Measurements from ENCODE around the gene FCMR.

The FCMR gene

GRCh38 chr1:206887701-206888100 lies 34.0 kb downstream of the FCMR start:
- no peaks in the 10 kb centered on the region for H3K36me3 Mint-ChIP-seq (ENCODE audit: low read depth)
- peaks cover under 1% of the 10 kb centered on the region for H3K4me1 Mint-ChIP-seq
- H3K4me3 Mint-ChIP-seq = no peak overlapping the region
- no peak overlapping the region for H3K27ac Mint-ChIP-seq
- TF ChIP-seq, protein P1, sequence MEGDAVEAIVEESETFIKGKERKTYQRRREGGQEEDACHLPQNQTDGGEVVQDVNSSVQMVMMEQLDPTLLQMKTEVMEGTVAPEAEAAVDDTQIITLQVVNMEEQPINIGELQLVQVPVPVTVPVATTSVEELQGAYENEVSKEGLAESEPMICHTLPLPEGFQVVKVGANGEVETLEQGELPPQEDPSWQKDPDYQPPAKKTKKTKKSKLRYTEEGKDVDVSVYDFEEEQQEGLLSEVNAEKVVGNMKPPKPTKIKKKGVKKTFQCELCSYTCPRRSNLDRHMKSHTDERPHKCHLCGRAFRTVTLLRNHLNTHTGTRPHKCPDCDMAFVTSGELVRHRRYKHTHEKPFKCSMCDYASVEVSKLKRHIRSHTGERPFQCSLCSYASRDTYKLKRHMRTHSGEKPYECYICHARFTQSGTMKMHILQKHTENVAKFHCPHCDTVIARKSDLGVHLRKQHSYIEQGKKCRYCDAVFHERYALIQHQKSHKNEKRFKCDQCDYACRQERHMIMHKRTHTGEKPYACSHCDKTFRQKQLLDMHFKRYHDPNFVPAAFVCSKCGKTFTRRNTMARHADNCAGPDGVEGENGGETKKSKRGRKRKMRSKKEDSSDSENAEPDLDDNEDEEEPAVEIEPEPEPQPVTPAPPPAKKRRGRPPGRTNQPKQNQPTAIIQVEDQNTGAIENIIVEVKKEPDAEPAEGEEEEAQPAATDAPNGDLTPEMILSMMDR (IDR thresholded peaks at IDR 0.05; ENCODE audit: unreplicated experiment in 3 of 3) = no peak
- peaks cover 9% of the 10 kb centered on the region for H3K27me3 Mint-ChIP-seq (ENCODE audit: low read depth)
- peaks cover under 1% of the 10 kb centered on the region for H3K9me3 Mint-ChIP-seq

- no peaks in the 10 kb centered on the region for H3K4me1 Mint-ChIP-seq
- H3K4me3 Mint-ChIP-seq = no peak overlapping the region
- H3K27me3 Mint-ChIP-seq (ENCODE audit: low read depth) = peaks cover 9% of the 10 kb centered on the region
- no peak overlapping the region for H3K27ac Mint-ChIP-seq
- TF ChIP-seq, protein P1 (IDR thresholded peaks at IDR 0.05; ENCODE audit: unreplicated experiment in 3 of 3) = no peak
- H3K9me3 Mint-ChIP-seq = peaks cover 5% of the 10 kb centered on the region
- no peaks in the 10 kb centered on the region for H3K36me3 Mint-ChIP-seq (ENCODE audit: low read depth)
These were observed 34.9 kb downstream of the FCMR start for GRCh38 chr1:206886831-206887230.

GRCh38 chr1:206885341-206886060 lies 36.2 kb downstream of the FCMR start:
- Mint-ChIP-seq H3K27me3 (ENCODE audit: low read depth) (peaks cover 9% of the 10 kb centered on the region), H3K4me3 (no peak overlapping the region), H3K9me3 (peaks cover 5% of the 10 kb centered on the region), H3K4me1 (no peaks in the 10 kb centered on the region), H3K36me3 (ENCODE audit: low read depth) (no peaks in the 10 kb centered on the region), H3K27ac (no peak overlapping the region)
- TF ChIP-seq, protein P1 (IDR thresholded peaks at IDR 0.05; ENCODE audit: unreplicated experiment in 3 of 3) = no peak

DNA sequence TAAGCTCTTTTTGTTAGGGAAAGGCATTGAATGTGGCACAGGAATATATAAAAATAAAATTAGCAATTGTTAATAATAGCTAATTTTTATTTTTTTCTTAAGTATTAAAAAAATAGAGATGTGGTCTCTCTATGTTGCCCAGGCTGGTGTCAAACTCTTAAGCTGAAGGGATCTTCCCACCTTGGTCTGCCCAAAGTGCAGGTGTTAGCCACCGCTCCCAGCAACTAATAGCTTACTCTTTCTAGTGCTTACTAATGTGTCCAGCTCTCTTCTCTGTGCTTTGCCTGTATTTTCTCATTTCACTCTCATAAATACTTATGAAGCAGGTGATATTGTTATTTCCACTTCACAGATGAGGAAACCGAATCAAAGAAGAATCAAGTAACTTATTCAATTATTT lies 37.9 kb downstream of the FCMR start:
- TF ChIP-seq, protein P1 (IDR thresholded peaks at IDR 0.05; ENCODE audit: unreplicated experiment in 3 of 3) = no peak
- H3K9me3 Mint-ChIP-seq = peaks cover 12% of the 10 kb centered on the region
- peaks cover 9% of the 10 kb centered on the region for H3K27me3 Mint-ChIP-seq (ENCODE audit: low read depth)
- H3K4me1 Mint-ChIP-seq = no peaks in the 10 kb centered on the region
- H3K4me3 Mint-ChIP-seq = no peak overlapping the region
- H3K27ac Mint-ChIP-seq = no peak overlapping the region
- no peaks in the 10 kb centered on the region for H3K36me3 Mint-ChIP-seq (ENCODE audit: low read depth)

DNA sequence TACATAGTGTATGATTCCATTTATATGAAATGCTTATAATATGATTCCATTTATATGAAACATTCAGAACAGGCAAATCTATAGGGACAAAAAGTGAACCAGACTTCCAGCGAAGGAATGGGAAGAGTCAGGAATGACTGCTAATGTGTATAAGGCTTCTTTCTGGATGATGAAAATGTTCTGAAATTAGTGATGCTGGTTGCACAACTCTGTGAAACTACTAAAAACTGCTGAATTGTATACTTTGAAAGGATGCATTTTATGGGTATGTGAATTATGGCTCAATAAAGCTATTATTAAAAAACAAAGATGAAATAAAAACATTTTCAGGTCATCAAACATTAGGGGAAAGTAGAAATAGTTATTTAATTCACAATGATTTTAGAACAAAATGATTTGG lies 38.6 kb downstream of the FCMR start:
- Mint-ChIP-seq H3K4me3 (no peak overlapping the region), H3K9me3 (peaks cover 16% of the 10 kb centered on the region), H3K27ac (no peak overlapping the region), H3K4me1 (no peaks in the 10 kb centered on the region), H3K36me3 (ENCODE audit: low read depth) (no peaks in the 10 kb centered on the region), H3K27me3 (ENCODE audit: low read depth) (peaks cover 5% of the 10 kb centered on the region)
- TF ChIP-seq, protein P1 (IDR thresholded peaks at IDR 0.05; ENCODE audit: unreplicated experiment in 3 of 3) = no peak

DNA sequence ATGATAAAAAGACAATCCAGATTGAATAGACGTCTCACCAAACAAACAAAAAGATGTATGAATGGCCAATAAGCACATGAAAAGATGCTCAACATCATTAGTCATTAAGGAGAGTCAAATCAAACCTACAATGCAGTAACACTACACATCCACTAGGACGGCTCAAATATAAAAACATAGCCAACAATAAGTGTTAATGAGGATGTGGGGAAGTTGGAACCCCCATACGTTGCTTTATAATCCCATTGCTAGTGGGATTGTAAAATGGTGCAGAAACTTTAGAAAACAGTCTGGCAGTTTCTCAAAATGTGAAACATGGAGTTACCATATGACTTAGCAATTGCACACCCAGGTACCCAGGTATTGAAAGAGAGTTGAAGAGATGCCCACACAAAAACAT lies 39.2 kb downstream of the FCMR start:
- H3K36me3 Mint-ChIP-seq (ENCODE audit: low read depth) = no peaks in the 10 kb centered on the region
- no peak overlapping the region for H3K27ac Mint-ChIP-seq
- H3K4me1 Mint-ChIP-seq = no peaks in the 10 kb centered on the region
- peaks cover 4% of the 10 kb centered on the region for H3K27me3 Mint-ChIP-seq (ENCODE audit: low read depth)
- TF ChIP-seq, protein P1 (IDR thresholded peaks at IDR 0.05; ENCODE audit: unreplicated experiment in 3 of 3) = no peak
- no peak overlapping the region for H3K4me3 Mint-ChIP-seq
- H3K9me3 Mint-ChIP-seq = peaks cover 21% of the 10 kb centered on the region
